COLO668 (cell line): ENCODE results near the gene CLIC1.
"Not testable (repeated sequence)": the region's sequence is repeated elsewhere in the genome, so short reads cannot be mapped to it uniquely, and the experiment has no call there.

Source experiments
- DNase-seq: peaks from one replicate; lab custom pipeline; 2025; ENCODE audit not compliant: unreplicated experiment; lab: John Stamatoyannopoulos, UW

The CLIC1 gene

DNA sequence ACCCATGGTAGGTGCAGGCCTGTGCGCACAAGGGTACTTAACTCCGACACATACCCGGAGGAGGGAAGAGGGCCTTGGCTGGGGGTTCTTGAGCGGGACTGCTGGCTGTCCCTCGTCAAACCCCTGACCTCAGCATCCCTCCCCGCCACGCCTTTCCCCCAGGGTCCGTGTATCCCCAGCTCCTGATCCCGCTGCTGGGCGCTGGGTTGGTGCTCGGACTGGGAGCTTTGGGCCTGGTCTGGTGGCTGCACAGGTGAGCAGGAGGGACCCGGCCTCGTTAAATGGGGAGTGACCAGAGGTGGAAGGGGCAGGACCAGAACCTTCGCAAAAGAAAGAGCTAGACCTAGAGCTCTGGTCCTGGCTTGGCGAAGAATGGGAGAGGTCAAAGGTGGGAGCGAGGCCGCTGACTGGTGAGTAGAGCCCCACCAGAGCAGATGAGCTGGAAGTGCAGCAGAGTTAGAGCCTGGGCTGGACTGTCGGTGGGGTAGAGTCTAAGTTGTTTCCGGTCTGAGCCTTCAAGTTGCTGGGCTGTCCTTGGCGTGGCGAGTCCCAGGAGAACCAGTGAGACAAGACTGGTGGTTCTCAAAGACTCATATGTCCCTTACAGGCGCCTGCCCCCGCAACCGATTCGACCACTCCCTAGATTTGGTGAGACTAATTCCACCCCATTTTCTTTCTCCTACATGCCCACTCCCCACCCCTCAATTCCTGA is 12.2 kb downstream of the CLIC1 start:
- no peak for DNase-seq

DNA sequence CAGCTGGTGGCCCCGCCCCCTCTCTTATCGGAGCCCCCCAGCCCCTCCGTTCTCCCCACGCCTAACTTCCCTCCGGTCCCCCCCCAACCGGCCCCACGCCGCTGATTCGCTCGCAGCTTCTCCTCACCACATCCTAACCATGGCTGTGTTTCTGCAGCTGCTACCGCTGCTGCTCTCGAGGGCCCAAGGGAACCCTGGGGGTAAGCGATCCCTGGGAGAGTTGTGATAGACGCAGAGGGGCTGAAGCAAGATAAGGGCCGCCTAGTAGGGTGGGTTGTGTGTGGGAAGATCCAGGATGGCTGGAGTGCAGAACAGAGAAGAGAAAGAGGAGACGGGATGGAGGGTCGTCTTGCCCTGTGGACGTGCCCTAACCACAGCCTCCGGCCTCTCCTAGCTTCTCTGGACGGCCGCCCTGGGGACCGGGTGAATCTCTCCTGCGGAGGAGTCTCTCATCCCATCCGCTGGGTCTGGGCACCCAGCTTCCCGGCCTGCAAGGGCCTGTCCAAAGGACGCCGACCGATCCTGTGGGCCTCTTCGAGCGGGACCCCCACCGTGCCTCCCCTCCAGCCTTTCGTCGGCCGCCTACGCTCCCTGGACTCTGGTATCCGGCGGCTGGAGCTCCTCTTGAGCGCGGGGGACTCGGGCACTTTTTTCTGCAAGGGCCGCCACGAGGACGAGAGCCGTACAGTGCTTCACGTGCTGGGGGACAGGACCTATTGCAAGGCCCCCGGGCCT is 12.9 kb downstream of the CLIC1 start, which contains the start of gene MPIG6B:
TSS of gene MPIG6B (plus strand) at position 129 of the 735 bp plus-strand sequence. CDS start at position 140, 11 bp downstream.
- DNase-seq = no peak

DNA sequence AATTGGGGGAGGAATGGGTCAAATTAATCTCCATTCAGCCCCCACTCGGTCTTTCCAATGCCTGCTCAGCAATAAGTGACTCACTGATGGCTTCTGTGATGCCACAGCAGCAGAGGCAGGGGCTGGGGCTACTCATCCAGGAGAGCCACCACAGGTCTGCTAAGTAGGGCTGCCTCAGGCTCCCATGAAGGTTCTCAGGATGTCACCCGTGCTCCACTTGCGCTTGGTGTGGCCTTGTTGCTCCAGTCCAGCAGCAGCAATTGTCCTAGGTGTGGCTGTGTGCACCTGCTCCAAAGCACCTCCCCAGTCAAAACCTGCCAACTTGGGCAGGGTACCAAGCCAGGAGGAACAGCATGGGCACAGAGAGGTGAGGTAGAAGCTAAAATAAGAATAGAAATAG is 14.2 kb downstream of the CLIC1 start:
- DNase-seq = no peak

DNA sequence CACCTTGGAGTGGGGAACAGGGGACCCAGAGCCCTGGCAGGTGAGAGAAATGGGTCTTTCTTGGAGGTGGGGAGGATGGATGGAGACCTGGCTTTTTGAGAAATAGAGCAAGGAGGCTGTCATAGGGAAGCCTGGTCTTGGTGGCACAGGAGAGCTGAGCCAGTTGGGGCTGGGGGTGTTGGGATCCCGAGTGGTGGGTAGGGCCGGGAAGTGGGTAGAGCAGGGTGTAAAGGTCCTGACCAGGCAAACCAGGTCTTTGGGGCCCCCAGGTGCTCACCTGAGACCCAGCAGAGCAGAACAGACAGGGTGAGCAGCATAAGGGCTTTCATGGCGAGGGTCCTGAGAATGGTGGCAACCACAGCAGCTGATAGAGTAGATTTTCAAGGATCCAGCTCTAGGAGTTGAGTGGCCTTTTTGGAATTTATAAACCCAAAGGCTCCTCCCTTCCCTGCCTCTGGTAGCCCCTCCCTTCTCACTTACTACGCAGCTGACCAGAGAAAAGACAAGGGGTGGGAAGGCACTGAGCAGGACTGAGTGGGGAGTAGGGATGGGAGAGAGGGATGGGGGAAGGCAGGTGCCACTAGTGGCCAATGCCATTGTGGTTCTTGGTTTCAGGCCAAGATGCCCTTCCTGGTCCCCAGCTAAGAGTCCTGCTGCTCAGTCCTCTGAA is 14.8 kb downstream of the CLIC1 start, which contains the start of gene LY6G6C:
TSS of gene LY6G6C (minus strand) at position 396 of the 670 bp plus-strand sequence. CDS start at position 329, 67 bp downstream.
- no peak for DNase-seq

DNA sequence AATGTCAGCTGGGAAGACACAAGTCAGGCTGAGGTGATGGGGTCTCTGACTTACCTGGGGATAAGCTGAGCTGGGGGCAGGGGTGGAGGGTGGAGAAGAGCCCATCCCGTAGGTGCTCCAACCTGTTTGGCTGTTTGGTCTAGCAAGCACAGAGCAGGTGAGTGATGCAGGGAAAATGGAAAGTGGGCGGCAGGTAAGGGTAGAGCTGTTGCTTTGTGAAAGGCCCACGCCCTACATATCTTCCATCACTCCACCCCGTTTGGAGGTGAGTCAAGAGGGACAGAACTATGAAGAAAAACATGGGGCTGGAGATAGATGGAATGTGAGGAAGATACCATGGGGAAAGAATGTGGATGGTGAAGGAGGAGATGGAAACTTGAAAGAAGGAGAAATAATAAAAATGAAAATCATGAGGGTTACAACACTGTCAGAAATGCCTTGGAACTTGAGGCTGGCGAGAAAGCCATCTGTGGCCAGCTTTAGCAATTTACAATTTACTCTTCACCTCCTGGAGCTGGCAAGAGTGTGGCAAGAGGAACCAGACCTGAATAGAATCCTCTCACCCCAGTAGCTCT is 16.0 kb downstream of the CLIC1 start:
- no peak for DNase-seq

DNA sequence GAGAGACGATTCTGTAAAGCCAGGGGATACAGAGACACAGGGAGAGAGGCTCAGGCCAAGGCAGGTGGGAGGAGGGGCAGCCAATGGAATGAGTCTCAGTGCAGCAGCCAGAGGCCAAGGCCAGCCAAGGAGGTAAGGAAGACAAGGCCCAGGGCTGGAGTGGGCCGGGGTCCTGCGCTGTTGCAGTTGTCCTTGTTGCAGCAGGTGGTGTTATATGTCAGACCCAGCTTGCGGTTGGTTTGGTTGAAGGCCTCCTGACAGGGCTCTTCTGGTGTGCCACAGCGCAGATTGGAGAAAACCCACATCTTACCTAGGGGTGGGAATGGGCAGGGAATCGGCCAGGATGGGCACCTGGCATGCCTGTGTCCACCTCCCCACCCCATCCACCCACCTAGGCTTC is 17.3 kb downstream of the CLIC1 start:
- no peak for DNase-seq

DNA sequence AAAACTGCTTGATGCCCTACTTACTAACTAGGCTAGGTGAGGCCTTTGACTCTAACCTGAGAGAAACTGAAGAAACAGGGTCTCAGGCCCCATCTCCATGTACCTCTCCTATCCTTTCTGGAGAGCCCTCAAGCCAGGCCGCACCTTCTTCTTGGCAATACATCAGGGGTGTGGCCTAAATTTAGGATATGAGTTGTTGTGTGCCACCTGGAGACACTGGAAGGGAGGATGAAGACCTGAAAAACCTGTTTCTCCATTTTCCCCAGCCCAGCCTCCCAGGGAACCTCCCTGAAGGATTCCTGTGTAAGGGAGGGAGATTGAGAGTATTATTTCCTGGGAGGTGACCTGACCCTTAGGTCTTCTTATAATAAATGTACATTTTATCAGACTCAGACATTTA is 18.1 kb downstream of the CLIC1 start:
- DNase-seq = peak; percentile 17

DNA sequence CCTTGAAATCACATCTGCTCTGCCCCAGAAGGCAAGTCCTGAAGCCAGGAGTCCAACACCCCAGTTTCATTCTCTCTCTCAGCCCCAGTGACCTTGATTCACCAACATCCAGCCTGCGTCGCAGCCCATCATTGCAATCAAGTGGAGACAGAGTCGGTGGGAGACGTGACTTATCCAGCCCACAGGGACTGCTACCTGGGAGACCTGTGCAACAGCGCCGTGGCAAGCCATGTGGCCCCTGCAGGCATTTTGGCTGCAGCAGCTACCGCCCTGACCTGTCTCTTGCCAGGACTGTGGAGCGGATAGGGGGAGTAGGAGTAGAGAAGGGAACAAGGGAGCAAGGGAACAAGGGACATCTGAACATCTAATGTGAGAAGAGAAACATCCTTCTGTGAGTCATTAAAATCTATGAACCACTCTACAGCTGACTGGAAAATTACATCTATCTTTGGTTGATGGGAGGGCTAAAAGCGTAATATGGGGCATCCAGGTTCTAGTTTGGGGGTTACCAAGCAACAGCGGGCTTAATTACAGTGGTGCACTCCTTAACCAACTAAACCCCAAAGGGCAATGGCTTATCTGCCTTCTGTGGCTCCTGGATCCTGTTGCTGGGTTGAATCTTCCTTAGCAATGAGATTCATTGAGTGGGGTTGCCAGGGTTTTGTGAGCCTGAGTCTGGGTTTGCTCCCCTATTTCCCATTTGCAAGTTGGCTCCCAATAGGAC is 18.7 kb downstream of the CLIC1 start:
- peak; percentile 2 for DNase-seq

DNA sequence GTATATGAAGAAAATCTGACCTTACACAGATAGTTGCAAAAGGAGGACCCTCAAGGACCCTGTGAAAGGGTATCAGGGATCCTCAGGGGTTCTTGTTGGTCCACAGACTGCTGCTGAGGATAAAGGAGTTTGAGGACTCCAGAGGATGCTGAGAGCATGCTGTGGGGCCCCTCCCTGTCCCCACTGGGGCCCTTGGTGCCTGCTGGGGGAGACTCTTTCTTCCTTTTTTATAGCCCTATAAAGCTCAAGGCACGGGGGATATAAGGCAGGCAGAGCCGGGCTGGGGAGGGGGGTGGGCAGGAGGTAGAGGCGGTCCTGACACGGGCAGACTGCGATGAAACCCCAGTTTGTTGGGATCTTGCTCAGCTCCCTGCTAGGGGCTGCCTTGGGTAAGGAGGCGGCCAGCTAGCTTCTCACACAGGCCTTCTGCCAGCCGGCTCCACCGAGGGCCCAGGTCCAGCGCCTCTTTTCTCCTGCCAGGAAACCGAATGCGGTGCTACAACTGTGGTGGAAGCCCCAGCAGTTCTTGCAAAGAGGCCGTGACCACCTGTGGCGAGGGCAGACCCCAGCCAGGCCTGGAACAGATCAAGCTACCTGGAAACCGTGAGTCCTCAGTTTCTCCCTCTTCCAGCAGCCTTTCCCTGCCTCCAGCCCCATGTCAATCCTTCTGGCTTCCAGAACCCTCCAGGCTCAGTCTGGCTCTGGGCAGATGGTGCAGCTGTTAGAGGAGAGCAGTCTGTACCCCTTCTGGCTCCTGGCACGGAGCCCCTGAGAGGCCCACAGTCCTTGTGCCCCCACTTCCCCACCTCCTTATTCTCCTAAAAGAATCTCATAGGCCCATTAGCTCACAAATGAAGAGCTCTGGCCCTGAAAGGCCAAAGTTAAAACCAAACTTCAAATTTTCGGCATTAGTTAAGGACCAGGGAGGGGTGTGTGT is 21.0 kb downstream of the CLIC1 start, which contains the start of gene LY6G6D:
TSS of gene LY6G6D (plus strand) at position 327 of the 937 bp plus-strand sequence. CDS start at position 335, 8 bp downstream.
- DNase-seq = no peak

DNA sequence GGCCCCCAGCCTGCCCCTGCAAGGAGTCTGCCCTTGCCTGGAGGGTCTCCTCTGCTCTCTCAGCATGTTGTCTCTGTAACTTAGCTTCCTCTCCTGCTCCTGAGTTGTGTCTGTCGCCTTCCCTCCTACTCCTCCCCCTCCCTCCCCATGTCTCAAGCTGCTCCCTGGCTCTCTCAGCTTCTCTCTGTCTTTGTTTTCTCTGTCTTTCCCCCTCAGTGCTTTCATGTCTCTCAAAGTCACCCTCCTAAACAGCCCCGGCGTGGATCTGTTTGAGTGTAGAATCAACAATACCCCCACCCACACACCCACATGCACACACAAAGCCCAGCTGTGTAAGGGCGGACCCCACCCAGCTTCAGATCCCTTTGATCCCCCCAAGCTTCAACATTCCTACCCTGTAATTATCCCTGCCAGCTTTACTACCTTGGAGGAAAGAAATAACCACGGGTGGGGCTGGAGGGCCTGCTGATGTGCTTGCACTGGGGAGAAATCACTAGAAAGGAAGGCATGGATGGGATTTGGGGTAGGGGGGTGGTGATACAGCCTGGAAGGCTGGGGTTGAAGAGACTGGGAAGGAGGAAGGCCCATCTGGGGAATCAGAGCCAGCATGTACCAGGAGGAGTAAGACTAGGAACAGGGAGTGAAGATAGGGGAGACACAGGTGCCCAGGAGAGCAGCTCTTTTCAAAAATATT is 22.2 kb downstream of the CLIC1 start:
- no peak for DNase-seq

DNA sequence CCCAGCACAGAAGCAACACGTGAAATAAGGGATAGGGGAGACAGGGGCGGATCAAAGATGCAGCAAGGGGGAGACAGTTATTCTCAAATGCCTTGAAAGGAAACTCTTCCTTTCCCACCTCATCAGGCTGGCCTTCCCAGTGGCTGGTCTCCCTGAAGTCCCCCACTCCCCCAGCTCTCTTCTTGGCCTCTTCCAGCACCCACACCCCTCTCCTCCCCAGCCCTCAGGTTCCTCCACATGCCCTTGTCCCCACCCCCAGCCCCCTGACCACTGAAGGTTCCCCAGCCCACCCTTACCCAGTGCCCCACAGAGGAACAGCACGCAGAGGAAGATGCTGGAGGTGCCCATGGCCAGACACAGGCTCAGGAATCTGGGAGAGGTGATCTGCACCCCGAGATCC is 22.9 kb downstream of the CLIC1 start:
- DNase-seq = no peak

DNA sequence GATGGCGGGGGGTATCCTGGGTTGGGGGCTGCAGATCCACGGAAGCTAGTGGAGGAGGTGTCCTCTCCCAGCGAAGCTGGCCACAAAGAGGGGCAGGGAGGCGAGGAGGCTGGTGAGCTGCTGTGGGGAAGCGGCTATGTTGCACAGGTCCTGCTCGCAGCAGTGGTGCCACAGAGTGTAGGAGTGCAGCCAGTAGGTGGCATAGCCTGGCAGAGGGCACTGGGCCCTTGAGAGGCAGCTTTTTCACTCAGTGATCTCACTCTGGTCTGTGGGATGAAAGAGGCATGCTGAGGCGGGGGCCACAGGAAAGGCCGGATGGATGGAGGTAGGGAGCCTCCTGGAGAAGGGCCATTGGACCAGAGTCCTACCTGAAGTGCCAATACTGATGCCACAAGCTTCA is 24.0 kb downstream of the CLIC1 start:
- peak; percentile 10 for DNase-seq

DNA sequence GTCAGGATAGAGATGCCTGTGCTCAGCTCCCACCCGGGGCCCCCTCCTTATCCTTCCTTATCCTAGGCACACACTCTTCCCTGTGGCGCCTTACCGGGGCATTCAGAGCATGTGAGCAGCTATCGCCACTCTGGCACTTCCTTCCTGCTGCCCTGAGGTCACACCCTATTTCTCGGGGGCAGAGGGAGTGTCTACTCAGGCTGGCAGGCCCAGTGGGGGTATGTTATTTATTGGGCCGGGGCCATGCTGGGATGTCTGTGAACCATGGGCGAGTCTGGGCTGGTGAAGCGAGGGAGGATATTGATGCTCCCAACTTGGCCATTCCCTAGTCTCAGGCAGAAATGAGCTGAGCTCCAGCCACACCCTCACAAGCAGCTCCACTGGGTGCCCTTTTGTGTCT is 25.1 kb downstream of the CLIC1 start:
- no peak for DNase-seq

DNA sequence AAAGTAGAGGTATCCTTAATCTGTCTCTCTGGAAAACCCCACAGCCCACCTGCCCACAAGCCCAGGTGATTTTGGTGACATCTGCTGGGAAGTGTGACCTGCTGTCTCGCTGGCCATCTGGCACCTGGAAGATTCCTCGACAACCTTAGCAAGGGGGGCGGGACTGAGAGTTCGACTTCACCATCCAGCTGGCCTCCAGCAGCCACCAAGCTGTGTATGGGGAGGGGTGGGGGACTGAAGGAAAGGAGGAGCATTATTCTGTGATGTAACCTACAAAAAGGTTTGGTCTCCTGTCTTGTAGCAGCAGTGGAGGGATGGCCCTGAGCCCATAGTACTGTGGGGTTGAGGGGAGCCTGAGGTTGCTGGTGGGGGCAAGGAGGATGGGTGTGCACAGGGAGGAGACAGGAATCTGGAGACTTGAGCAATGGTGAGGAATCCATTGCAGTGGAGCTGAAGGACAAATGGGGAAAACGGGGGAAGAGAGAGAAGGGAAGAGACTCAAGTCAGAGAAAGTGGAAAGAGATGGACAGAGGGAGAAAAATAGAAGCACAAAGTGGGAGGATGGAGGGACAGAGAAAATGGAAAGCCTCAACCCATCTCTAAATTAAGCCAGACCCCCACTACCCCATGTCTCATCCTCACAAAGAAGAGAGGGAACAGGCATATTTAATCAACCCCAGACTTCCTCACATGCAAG is 25.7 kb downstream of the CLIC1 start:
- DNase-seq = no peak

DNA sequence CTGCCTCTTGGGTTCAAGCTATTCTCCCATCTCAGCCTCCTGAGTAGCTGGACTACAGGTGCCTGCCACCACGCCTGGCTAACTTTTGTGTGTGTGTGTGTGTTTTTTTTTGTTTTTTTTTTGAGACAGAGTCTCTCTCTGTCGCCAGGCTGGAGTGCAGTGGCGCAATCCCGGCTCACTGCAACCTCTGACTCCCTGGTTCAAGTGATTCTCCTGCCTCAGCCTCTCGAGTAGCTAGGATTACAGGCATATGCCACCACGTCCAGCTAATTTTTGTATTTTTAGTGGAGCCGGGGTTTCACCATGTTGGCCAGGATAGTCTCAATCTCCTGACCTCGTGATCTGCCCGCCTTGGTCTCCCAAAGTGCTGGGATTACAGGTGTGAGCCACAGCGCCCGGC is 27.2 kb downstream of the CLIC1 start:
- not testable (repeated sequence) for DNase-seq

DNA sequence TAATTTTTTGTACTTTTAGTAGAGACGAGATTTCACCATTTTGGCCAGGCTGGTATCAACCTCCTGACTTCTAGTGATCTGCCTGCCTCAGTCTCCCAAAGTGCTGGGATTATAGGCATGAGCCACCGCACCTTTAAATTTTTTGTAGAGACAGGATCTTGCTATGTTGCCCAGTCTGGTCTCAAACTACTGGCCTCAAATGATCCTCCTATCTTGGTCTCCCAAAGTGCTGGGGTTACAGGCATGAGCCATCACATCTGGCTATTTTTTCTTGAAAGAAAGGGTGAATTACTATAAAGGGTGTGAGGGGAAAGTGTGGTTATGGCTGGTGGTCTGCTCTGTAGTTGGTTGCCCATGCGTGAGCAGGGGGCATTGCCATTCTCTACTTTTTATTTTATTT is 28.1 kb downstream of the CLIC1 start:
- no peak for DNase-seq

DNA sequence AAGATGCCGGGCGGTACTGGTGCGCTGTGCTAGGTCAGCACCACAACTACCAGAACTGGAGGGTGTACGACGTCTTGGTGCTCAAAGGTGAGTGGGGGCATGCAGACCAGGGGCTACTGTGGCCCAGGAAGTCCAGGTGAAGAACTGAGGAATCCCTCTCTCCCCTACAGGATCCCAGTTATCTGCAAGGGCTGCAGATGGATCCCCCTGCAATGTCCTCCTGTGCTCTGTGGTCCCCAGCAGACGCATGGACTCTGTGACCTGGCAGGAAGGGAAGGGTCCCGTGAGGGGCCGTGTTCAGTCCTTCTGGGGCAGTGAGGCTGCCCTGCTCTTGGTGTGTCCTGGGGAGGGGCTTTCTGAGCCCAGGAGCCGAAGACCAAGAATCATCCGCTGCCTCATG is 28.6 kb downstream of the CLIC1 start:
- DNase-seq = no peak

DNA sequence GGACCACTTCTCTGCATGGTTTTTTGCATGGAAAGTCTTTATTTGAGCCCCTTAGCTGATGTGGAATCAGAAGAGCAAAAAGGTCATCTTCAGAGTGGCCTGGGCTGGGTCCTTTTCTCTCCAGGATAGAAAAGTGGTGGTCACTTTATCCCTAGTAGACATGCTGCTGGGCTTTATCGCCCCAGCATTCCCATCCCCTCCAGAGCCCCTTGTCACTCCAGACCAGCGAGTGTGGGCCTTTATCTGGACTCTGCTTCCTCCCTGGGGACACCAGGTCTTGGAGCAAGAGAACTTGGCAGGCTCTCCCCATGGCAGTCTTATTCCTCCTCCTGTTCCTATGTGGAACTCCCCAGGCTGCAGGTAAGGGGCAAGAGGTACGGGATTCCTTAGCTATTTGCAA is 29.7 kb downstream of the CLIC1 start, which contains the start of gene LY6G6F:
TSS of gene LY6G6F (plus strand) at position 268 of the 400 bp plus-strand sequence. CDS start at position 309, 41 bp downstream.
- no peak for DNase-seq
